Ascending aorta (tissue), 2 donors: ENCODE results near the gene CKS1B. TPM values are rescaled to one million over a fixed set of nuclear protein-coding genes. Genes with fewer than 3 reads are reported as not detected.

ENCODE experiments used
- DNase-seq, 2 donors: peaks; one replicate each; pipeline ENCODE4 v3.0.0-alpha.2; 2019; ENCODE audit warnings: low spot score in 2 of 2
- H3K27ac ChIP-seq, 2 donors: fragments of 200-600 bp; sonication (generic); one replicate each; pipeline ENCODE4 v1.5.1; 2016 to 2017; ENCODE audit warnings: mild to moderate bottlenecking in 1 of 2
- H3K27me3 ChIP-seq: fragments of 200-600 bp; sonication (generic); one replicate; pipeline ENCODE4 v1.5.1; 2017
- H3K36me3 ChIP-seq, 2 donors: fragments of 200-600 bp; sonication (generic); one replicate each; pipeline ENCODE4 v1.5.1; 2016
- H3K4me1 ChIP-seq, 2 donors: fragments of 200-600 bp; sonication (generic); one replicate each; pipeline ENCODE4 v1.5.1; 2016 to 2017; ENCODE audit warnings: mild to moderate bottlenecking in 1 of 2
- H3K4me3 ChIP-seq, 2 donors: fragments of 200-600 bp; sonication (generic); one replicate each; pipeline ENCODE4 v1.5.1; 2016 to 2017; ENCODE audit warnings: mild to moderate bottlenecking in 1 of 2
- H3K9me3 ChIP-seq, 2 donors: fragments of 200-600 bp; sonication (generic); one replicate each; pipeline ENCODE4 v1.5.1; 2016
- intact Hi-C: fragments of 100-400 bp; cut with DNase I; formaldehyde crosslinking; loops from one replicate; pipeline ENCODE4 v1.15.1; 2023
- total RNA-seq: library from RNA; depleted of rRNA; stranded (reverse); fragments of >200 nt; gene quantifications from one replicate; pipeline ENCODE4 v1.1.0, GENCODE V29; 2016
- TF ChIP-seq, protein P1 (sequence below), 3 experiments: fragments of 200-600 bp in 2 of 3; fragments of 450-650 bp in 1 of 3; sonication (generic) in 2 of 3; IDR thresholded peaks; one replicate each; pipeline ENCODE4 v1.5.1; 2016 to 2019; ENCODE audit warnings: antibody characterized with exemption in 3 of 3, mild to moderate bottlenecking in 1 of 3, moderate library complexity in 1 of 3

CKS1B gene
- total RNA-seq, 1 donor from 2014 or later: 40.4 TPM

DNA sequence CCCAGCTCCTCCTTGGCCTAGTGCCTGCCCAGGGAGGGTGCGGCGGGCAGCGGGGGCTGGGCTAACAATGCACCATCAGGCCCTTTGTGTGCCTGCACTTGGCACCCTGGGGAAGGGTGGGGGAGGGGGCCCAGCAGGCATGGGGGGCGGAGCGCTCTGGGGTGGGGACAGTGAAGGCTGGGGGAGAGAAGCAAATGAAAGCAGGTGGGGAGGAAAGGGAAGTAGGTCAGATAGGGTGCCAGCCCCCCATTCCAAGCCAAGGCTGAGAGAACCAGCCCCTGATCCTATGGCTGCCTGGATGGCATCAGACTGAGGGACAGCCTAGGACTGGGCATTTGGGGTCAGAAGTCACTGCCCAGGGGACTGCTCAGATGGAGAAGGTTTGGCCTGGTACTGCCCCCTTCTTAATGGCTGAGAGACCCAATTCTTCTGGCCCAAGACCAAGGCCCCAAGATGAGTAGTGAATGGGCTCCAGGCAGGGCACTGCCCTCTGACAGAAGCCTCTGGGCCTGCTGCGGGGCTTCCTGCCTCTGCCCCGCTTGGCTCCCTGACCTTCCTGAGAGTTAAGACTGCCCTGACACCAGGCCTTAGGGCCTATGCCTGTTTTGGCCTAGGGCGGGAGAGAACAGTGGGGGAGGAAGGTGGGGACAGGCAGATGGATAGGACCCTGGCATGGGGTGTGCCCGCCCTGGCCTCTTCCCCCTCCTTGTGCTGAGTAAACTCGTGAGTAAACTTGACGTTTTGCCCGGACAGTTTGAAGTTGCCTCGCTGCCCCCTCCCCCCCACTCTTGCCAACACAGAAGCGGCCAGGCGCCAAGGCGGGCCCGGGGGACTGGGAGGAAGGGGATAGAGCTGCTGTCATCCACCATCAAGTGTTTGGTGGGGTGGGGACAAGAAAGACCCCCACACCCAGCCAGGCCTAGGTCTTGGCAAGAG is 30.9 kb downstream of the CKS1B start:
- no peaks in the 10 kb centered on the region for H3K9me3 ChIP-seq
- peak; percentile 44 to 88 for DNase-seq
- TF ChIP-seq, protein P1, sequence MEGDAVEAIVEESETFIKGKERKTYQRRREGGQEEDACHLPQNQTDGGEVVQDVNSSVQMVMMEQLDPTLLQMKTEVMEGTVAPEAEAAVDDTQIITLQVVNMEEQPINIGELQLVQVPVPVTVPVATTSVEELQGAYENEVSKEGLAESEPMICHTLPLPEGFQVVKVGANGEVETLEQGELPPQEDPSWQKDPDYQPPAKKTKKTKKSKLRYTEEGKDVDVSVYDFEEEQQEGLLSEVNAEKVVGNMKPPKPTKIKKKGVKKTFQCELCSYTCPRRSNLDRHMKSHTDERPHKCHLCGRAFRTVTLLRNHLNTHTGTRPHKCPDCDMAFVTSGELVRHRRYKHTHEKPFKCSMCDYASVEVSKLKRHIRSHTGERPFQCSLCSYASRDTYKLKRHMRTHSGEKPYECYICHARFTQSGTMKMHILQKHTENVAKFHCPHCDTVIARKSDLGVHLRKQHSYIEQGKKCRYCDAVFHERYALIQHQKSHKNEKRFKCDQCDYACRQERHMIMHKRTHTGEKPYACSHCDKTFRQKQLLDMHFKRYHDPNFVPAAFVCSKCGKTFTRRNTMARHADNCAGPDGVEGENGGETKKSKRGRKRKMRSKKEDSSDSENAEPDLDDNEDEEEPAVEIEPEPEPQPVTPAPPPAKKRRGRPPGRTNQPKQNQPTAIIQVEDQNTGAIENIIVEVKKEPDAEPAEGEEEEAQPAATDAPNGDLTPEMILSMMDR (IDR thresholded peaks at IDR 0.05): no peak
- H3K4me3 ChIP-seq: peak overlapping the region; percentile 92 to 94
- no peaks in the 10 kb centered on the region for H3K27me3 ChIP-seq
- H3K36me3 ChIP-seq: no peaks in the 10 kb centered on the region
- peaks cover 18 to 48% of the 10 kb centered on the region in 2 donors for H3K4me1 ChIP-seq
- intact Hi-C loops: no loop called here
- H3K27ac ChIP-seq: peak overlapping the region; percentile 97 to 98

DNA sequence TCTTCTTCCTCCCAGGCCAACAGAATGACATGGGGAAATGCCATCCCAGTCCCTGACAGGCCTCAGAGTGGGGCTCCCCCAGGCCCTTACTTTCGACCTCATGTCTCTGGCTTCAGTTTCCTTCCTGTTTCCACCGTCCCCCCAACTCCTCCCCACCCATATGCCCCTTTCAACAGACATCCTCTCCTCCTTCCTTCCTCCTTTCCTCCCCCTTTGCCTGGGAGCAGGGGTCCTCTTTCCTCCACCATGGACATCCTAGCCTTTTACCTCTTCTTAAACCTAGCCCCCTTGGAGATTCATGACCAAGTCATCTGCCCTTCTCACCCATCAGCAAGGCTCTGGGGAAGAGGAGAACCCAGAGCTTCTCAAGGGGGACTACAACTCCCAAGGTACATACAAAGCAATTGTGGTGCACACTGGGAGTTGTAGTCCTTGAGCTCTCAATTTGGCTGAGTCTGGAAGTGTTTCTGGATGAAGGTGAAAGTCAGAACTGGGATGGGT is 32.2 kb downstream of the CKS1B start:
- no peaks in the 10 kb centered on the region for H3K36me3 ChIP-seq
- H3K9me3 ChIP-seq: no peaks in the 10 kb centered on the region
- TF ChIP-seq, protein P1 (IDR thresholded peaks at IDR 0.05): no peak
- peaks cover 18 to 54% of the 10 kb centered on the region in 2 donors for H3K4me1 ChIP-seq
- peak overlapping the region; percentile 97 to 98 for H3K27ac ChIP-seq
- intact Hi-C loops: no loop called here
- H3K4me3 ChIP-seq: no peak overlapping the region
- H3K27me3 ChIP-seq: no peaks in the 10 kb centered on the region
- DNase-seq: no peak

DNA sequence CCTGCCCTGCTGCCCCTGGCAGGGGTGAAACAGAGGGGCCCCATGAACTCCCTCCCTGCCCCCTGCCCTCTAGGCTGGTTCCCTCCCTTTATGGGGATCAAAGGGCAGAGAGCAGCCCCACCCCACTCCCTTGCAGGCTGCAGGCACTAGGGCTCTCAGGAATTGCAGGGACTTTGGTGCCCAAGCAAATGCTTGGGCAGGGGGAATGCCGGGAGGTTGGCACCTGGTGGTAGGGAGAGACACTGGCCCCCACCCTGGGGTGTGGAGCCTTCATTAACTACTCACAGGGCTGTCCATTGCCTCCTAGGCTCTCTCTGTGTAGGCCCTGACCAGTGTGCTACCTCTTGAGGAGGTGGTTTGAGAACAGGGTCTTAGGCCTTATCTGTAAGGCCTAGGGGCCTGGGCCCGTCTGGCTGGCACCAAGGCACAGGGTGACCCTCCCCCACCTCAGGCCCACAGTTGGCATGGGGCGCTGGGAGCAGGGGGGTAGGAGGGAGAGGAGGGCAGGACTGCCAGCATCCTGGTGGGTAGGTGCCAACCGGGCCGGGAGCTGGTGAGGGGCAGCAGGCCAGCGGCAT is 32.9 kb downstream of the CKS1B start:
- peaks cover 18 to 61% of the 10 kb centered on the region in 2 donors for H3K4me1 ChIP-seq
- TF ChIP-seq, protein P1 (IDR thresholded peaks at IDR 0.05): no peak
- no peaks in the 10 kb centered on the region for H3K27me3 ChIP-seq
- no peaks in the 10 kb centered on the region for H3K36me3 ChIP-seq
- H3K4me3 ChIP-seq: peak overlapping the region in 1 of 2 donors; percentile 37
- no peaks in the 10 kb centered on the region for H3K9me3 ChIP-seq
- H3K27ac ChIP-seq: peak overlapping the region; percentile 73 to 98
- intact Hi-C loops: no loop called here
- no peak for DNase-seq

DNA sequence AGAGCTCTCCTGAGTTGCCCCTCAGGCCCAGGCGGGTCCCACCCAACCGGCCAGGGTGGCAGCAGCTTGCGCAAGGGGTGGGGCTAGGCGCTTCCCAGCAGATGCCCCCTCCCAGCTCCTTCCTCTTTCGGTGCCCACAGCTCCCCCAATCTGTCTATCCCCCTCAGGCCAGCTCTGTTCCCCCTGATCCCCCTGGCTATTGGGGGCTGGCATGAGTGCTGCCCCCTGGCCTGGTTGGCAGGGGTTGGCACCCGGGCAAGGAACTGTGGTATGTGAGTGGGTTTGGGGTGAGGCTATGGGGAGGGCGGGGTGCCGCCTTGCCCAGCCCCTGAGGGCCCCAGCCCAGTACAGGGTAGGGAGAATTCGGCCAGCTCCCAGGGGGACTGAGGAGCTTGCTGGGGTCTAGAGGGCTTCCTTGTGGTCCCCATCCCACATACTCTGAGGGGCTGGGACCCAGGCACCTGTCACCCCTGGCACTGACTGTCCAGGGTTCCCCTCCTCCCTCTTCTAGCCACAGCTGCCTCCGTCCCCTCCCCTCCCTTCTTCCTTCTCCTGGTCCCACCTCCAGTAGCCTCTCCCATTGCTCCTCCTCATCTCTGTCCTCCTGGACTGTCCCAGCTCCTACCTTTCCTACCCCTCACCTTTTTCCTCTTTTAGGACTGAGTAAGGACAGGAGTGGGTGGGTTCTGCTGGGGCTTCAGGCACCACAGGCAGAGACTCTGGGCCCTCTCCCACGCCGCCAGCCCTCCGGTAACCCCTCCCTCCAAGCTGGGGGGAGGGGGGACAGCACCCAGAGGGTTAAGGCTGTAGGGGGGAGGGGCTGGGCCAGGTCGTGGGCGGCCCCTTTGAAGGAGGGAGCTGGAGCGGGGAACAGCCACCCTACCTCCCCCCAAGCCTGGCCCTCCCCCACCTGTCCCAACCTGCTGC is 33.8 kb downstream of the CKS1B start:
- intact Hi-C loops: no loop called here
- Histone ChIP-seq H3K27ac (peak overlapping the region; percentile 73 to 98), H3K4me3 (peak overlapping the region in 1 of 2 donors; percentile 37)

More for the DNA sequence above, 33.8 kb downstream of the CKS1B start:
- H3K27me3 ChIP-seq: no peaks in the 10 kb centered on the region
- TF ChIP-seq, protein P1 (IDR thresholded peaks at IDR 0.05): no peak
- no peak for DNase-seq
- no peaks in the 10 kb centered on the region for H3K9me3 ChIP-seq
- peaks cover 18 to 62% of the 10 kb centered on the region in 2 donors for H3K4me1 ChIP-seq
- no peaks in the 10 kb centered on the region for H3K36me3 ChIP-seq
